Osteocyte (in vitro differentiated cells): Measurements from ENCODE around the gene PRAC1. TPM values are rescaled to one million over a fixed set of nuclear protein-coding genes. Genes with fewer than 3 reads are reported as not detected.

Experiments
- DNase-seq: peaks from one replicate; pipeline ENCODE4 v3.0.0; 2021; ENCODE audit warnings: mixed read lengths; ENCODE audit not compliant: unreplicated experiment; ENCODE audit errors: extremely low spot score
- H3K27ac Mint-ChIP-seq: one replicate; pipeline ENCODE4 v1.8.0; 2021; ENCODE audit warnings: mild to moderate bottlenecking, mixed read lengths; ENCODE audit not compliant: unreplicated experiment
- H3K27me3 Mint-ChIP-seq: one replicate; pipeline ENCODE4 v1.8.0; 2021; ENCODE audit warnings: mixed read lengths; ENCODE audit not compliant: unreplicated experiment
- H3K36me3 Mint-ChIP-seq: one replicate; pipeline ENCODE4 v1.8.0; 2021; ENCODE audit warnings: mixed read lengths; ENCODE audit not compliant: unreplicated experiment
- H3K4me1 Mint-ChIP-seq: one replicate; pipeline ENCODE4 v1.8.0; 2021; ENCODE audit warnings: mixed read lengths; ENCODE audit not compliant: unreplicated experiment
- H3K4me3 Mint-ChIP-seq: one replicate; pipeline ENCODE4 v1.8.0; 2021; ENCODE audit warnings: mild to moderate bottlenecking, moderate library complexity, mixed read lengths; ENCODE audit not compliant: unreplicated experiment
- H3K9me3 Mint-ChIP-seq: one replicate; pipeline ENCODE4 v1.8.0; 2021; ENCODE audit warnings: mixed read lengths; ENCODE audit not compliant: unreplicated experiment
- total RNA-seq: library from RNA; stranded (reverse); gene quantifications from 2 replicates; pipeline ENCODE4 v1.2.1, GENCODE V29; 2021
- TF ChIP-seq, protein P1 (sequence below): fragments of 200-600 bp; sonication (generic); IDR thresholded peaks from 2 replicates; pipeline ENCODE4 v1.5.0; 2021; ENCODE audit warnings: antibody characterized with exemption, mild to moderate bottlenecking, moderate library complexity

Gene PRAC1
- total RNA-seq, 1 donor from 2014 or later: not detected

DNA sequence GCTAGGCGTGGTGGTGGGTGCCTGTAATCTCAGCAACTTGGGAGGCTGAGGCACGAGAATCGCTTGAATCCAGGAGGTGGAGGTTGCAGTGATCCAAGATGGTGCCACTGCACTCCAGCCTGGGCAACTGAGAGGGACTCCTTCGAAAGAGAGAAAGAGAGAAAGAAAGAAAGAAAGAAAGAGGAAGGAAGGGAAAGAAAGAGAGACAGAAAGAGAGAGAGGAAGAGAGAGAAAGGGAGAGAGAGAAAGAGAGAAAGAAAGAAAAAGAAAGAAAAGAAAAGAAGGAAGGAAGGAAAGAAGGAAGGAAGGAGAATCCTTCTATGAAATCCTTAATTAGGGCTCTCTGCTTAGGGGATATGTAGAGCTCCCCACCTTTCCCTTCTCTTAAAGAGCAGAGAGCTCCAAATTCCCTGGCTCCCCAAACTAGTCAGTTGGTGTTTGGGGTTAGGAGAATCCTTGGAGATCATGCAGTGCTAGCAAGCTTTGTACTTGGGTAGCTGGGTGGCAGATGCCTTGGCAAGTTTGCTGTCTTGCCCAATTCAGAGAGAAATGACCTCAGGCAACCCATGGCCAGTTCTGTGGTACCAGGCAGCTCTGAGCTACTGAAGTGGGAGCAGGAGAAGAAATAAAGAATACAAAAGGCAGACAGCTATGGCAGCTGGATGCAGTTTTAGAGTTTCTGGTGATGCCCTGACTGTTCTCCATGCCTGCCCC lies 15.2 kb upstream of the PRAC1 start:
- H3K36me3 Mint-ChIP-seq: peaks cover 3% of the 10 kb centered on the region
- no peak for DNase-seq
- H3K4me3 Mint-ChIP-seq: no peak overlapping the region
- H3K9me3 Mint-ChIP-seq: no peaks in the 10 kb centered on the region
- H3K4me1 Mint-ChIP-seq: peaks cover 11% of the 10 kb centered on the region
- peaks cover 93% of the 10 kb centered on the region for H3K27me3 Mint-ChIP-seq
- H3K27ac Mint-ChIP-seq: no peak overlapping the region
- TF ChIP-seq, protein P1, sequence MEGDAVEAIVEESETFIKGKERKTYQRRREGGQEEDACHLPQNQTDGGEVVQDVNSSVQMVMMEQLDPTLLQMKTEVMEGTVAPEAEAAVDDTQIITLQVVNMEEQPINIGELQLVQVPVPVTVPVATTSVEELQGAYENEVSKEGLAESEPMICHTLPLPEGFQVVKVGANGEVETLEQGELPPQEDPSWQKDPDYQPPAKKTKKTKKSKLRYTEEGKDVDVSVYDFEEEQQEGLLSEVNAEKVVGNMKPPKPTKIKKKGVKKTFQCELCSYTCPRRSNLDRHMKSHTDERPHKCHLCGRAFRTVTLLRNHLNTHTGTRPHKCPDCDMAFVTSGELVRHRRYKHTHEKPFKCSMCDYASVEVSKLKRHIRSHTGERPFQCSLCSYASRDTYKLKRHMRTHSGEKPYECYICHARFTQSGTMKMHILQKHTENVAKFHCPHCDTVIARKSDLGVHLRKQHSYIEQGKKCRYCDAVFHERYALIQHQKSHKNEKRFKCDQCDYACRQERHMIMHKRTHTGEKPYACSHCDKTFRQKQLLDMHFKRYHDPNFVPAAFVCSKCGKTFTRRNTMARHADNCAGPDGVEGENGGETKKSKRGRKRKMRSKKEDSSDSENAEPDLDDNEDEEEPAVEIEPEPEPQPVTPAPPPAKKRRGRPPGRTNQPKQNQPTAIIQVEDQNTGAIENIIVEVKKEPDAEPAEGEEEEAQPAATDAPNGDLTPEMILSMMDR: no peak

DNA sequence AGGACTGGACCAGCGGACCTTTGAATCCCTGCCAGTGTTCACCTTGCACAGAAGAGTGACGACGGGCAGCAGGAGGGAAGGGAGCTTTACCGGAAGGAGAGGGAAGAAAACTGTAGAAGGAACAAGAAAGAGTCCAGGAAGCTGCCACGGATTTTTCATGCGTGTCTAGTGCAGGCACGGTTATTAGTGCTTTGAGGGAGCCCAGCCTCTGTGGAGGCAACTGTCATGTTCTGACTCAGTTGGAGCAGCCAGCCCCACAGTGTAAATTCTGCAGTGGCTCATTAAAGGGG lies 12.7 kb upstream of the PRAC1 start:
- Mint-ChIP-seq H3K4me3 (no peak overlapping the region), H3K4me1 (peaks cover 11% of the 10 kb centered on the region), H3K27ac (no peak overlapping the region), H3K36me3 (peaks cover 3% of the 10 kb centered on the region), H3K27me3 (peaks cover 96% of the 10 kb centered on the region), H3K9me3 (no peaks in the 10 kb centered on the region)
- DNase-seq: no peak
- TF ChIP-seq, protein P1: no peak

DNA sequence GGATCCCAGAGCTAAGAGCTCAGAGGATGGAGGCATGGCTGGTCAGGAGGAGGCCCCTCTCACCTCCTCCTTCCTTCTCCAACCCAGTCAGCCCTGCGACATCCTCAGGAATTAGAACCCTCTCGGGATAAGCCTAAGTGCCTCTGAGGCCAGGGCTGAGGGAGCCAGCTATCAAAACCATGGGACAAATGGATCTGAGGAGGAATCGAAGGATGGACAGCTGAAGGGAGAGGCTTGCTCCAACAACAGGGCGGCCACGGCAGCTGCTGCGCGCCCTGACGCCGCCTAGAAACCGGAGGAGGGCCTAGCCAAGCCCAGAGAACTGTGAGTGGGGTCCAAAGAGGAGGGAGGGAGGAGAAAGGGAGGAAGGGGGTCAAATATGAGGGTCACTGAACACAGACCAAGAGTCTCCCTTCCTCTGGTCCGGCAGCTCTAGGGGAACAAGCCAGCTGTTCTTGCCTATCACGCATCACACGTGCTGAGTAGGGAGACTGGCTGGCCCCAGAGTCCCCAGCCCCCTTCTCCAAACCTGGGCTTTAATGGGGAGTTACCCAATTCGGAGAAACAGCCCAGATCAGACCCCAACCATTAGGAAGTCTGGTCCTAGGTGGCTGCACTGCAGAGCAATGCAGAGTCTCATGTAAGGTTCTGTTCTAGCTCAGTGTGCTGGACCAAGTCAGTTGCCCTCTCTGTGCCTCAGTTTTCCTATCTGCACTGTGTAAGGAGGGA lies 12.2 kb upstream of the PRAC1 start:
- no peak overlapping the region for H3K27ac Mint-ChIP-seq
- no peaks in the 10 kb centered on the region for H3K9me3 Mint-ChIP-seq
- DNase-seq: no peak
- peaks cover 12% of the 10 kb centered on the region for H3K4me1 Mint-ChIP-seq
- H3K27me3 Mint-ChIP-seq: peaks cover 96% of the 10 kb centered on the region
- H3K36me3 Mint-ChIP-seq: peaks cover 3% of the 10 kb centered on the region
- TF ChIP-seq, protein P1: no peak
- no peak overlapping the region for H3K4me3 Mint-ChIP-seq

- H3K9me3 Mint-ChIP-seq: no peaks in the 10 kb centered on the region
- H3K27me3 Mint-ChIP-seq: peaks cover 97% of the 10 kb centered on the region
- H3K27ac Mint-ChIP-seq: no peak overlapping the region
- TF ChIP-seq, protein P1: no peak
- peaks cover 15% of the 10 kb centered on the region for H3K4me1 Mint-ChIP-seq
- H3K36me3 Mint-ChIP-seq: peaks cover 3% of the 10 kb centered on the region
- no peak for DNase-seq
- peak overlapping the region; percentile 52 for H3K4me3 Mint-ChIP-seq
These were observed 11.5 kb upstream of the PRAC1 start for GRCh38 chr17:48733632-48734328.
